Fibroblast of skin of left biceps (primary cell): Measurements from ENCODE around the gene CHST9.
"Not testable (repeated sequence)": the region's sequence is repeated elsewhere in the genome, so short reads cannot be mapped to it uniquely, and the experiment has no call there.

Source experiments
- DNase-seq, 2 experiments: peaks; one replicate each; pipeline ENCODE4 v3.0.0-alpha.2; 2013; ENCODE audit warnings: low read depth in 2 of 2

CHST9 gene

DNA sequence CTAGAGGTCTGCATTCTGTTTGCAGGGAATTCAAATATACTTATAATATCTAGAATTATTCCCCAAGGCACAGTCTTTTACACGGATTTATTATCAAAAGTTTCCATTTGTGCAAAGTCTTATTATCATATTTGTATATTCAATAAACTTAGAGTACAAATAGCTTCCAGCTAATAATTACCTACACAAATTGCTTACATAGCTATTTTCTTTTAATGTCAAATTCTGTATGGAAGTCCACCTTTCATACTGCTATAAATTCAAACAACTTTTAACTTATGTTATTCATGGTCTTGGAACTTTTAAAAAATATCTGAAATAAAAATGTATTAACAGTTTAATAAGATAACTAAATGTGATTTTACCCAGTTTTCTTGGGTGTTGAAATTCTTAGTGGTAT, 13.1 kb downstream of the CHST9 start:
- no peak for DNase-seq

DNA sequence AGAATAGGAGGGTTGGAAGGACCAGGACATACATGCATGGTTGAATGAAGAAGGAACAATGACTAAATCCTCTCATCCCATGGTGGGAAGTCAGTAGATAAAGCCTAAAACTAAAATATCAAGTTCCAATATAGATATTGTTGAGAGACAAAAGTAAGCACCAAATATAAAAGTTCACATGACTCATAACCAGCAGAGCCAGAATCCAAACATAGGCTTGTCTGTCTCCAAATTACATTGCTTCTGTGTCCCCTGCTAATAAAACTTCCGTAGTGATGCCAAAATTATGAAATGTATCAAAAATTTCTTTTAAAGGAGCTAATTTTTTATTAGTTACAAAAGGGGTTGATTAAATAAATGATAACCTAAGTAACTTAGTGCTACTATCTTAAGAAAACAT, 19.7 kb downstream of the CHST9 start:
- DNase-seq = no peak

DNA sequence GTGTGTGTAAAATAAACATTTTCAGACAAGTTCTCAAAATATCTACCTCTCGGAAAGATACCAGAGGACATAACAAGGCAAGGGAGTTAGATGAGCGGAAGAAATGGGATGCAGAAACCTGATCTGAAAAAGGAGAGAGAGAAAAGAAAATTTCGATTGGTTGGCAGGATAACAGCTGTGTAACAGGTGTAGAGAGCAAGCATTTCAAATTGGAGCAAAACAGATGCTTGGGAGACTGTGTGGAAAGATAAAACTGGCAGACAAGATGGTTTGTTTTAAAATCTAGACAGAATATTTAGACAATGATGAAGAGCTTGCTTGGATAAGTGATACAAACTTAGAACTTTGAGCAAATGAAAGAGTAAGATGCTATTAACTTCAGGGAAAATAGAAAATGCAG, 20.2 kb downstream of the CHST9 start:
- no peak for DNase-seq

DNA sequence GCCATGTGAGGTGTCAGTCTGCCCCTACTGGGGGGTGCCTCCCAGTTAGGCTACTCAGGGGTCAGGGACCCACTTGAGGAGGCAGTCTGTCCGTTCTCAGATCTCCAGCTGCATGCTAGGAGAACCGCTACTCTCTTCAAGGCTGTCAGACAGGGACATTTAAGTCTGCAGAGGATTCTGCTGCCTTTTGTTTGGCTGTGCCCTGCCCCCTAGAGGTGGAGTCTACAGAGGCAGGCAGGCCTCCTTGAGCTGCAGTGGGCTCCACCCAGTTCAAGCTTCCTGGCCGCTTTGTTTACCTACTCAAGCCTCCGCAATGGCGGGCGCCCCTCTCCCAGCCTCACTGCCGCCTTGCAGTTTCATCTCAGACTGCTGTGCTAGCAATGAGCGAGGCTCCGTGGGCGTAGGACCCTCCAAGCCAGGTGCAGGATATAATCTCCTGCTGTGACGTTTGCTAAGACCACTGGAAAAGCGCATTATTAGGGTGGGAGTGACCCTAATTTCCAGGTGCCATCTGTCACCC, 21.9 kb downstream of the CHST9 start:
- not testable (repeated sequence) for DNase-seq

DNA sequence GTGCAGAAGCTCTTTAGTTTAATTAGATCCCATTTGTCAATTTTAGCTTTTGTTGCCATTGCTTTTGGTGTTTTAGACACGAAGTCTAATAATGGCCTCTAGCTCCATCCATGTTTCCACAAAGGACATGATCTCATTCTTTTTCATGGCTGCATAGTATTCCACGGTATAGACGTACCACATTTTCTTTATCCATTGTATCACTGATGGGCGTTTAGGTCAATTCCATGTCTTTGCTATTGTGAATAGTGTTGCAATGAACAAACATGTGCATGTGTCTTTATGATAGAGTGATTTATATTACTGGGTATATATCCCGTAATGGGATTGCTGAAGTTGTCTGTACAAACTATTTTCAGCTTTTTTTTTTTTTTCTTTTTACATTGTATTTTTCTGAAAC, 35.9 kb downstream of the CHST9 start:
- not testable (repeated sequence) for DNase-seq

DNA sequence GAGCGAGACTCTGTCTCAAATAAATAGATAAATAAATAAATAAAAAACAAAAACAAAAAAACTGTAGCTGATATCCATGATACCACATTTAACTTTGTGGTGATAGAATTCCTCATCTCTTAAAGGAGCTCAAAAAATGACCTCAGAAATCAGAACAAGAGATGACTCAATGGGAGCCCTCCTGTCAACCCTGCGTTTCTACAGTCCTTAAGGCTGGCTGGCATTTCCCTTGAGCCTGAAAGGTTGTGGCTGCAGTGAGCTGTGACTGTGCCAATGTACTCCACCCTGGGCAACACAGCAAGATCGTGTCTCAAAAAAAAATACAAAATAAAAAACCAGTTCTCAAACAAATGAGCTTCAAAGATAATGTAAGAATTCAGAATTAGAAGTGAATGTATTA, 40.4 kb downstream of the CHST9 start:
- DNase-seq = no peak

DNA sequence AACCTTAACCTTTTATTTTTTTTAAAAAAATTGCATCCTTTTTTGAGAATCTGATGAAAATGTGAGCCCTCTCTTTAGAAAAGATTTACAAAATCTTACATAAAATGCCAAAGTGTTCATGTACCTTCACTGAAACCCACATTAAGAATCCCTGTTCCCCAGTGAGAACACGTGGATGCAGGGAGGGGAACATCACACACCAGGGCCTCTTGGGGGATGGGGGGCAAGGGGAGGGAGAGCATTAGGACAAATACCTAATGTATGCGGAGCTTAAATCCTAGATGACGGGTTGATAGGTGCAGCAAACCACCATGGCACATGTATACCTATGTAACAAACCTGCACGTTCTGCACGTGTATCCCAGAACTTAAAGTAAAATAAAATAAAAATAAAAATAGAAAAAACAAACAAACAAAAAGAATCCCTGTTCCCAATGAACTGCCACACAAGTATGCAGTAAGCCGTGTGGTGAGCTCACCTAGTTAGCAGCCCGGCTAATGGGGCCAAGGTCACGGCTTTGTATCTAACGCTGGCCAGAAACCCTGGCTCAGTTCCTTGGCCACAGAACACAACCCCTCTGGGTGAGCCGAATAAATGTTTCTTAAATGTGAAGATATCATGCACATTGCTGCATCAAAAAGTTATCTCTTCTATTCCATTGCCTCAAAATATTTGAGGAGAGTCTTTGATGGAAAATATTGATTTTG, 41.4 kb downstream of the CHST9 start:
- DNase-seq = no peak

DNA sequence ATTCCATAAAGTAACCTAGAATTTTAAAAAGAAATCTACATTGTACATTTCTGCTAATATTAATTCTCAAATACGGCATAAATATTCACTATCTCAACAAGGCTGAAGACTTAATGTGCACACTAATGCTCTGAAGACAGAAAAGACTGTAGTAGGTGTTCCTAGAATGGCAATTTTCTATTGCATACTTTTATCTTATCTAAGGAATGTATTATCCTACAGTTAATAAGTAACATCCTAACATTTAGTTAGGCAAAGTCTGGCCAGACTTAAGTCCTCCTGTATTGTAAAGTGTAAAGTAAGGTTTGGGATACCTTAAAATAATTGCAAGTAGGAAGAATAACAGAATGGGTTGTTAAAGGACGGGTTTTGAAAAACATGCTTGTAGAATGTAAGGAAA, 42.2 kb downstream of the CHST9 start:
- no peak for DNase-seq

DNA sequence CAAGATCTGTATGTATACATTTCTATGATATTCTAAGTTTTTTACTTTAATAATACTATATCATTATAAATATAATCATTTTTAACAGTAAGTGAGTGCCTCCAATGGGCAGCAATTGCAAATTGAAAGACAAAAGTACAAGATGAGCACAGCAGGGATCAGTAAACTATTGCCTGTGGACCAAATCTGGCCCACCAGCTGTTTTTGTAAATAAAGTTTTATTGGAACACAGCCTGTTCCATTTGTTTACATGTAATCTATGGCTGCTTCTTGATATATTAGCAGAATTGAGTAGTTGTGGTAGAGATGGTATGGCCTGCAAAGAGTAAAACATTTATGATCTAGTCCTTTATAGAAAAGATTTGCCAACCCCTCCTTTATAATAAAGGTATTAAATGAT, 43.2 kb downstream of the CHST9 start:
- DNase-seq = no peak

DNA sequence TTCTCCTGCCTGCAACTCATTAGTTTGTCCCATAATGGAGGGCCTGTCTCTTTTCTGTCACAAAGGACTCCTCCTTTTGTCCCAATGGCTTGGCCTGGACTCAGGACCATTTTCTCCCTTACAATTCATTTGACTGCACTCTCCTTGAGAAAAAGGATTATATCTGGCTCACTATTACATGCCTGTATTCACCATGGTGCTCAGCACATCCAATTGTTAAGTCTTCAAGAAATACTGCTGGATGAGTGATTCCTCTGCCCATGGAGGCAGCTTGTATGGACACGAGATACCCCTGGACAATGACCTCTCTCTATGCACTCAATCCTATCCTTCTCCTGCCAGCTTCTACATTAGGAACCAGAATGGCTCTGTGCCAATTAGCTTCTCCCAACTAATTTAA, 47.0 kb downstream of the CHST9 start:
- DNase-seq = no peak

DNA sequence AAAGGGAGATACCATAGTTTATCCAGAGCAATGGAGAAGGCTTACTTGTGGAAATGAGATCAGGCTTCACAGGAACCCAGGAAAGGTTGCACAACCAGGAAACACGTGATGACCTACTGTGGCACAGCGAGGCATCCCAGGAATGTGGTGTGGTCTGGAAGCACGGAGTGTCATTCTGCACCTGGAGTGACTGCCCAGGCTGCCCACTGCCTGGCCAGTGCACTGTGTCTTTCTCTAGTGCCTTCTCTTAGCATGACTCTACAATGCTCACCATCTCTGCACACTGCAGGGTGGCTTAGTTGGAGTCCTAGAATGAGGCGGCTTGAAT, 48.9 kb downstream of the CHST9 start:
- no peak for DNase-seq

DNA sequence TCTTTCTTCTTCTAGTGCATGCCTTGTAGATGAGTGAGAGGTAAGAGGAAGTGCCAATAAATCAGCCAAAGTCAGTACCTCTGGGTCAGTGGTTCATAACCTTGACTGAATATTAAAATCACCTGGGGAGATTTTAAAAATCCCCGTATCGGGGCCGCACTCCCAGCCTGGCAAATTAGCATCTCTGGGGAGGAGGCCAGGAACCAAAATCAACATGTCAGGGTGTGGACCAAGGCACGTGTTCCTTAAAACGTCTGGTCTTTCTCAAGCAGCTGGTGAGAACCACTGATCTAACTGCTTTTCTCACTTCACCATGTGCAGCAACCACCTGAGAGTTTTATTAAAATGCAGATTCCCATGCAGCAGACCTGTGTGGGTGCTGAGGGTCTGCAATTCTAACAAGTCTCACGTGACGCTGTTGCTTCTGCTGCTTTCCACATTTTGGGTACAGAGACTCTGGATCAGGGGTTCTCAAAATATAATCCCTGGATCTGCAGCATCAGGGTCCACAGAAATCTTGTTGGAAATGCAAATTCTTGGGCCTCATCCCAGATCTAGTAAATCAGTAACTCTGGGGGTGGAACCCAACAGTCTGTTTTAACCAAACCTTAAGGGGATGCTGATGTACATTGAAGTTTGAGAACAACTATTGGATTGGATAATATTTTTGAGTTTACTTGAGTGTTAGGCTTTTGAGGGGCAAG, 49.5 kb downstream of the CHST9 start:
- no peak for DNase-seq

DNA sequence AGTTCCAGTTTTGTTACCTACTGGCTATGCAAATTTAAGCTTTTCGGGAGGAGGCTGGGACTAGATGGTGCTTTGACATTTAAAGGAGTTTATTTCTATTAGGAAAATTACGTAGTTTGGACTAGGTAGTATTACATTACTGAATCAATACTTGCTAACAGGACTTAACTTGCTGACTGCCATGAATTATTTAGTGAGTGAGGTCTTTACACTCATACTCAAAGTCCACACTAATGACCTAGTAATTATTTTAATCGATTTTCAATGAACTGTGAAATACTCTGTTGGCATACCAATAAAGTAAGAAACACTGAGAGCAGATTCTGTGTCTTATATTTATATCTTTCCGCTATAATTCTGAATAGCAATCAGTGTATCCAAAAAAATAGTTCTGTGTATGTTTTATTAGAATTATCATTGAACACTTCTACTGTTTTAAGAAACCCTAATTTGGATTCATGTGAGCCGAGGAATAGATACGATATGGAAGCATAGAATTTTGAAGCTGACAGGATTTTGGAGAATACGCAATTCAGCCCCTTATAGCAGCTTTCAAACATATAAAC, 55.0 kb downstream of the CHST9 start:
- no peak for DNase-seq

DNA sequence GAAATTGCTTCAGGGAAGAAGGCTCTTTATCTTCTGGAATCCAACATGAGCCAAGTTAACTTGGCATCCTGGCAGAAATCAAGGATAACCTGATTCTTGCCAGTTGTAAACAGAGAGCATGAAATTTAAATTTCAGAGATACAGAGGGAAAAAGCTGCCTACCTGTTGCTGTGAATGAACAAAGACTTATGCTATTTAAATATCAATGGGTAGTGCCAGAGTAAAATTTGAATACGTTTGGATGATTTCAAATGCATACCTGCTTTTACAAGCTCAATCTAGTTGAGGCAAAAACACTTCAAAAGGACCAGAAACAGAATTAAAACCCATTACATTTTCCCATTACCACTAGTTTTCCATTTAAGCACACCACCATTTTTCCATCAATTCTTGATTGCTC, 60.9 kb downstream of the CHST9 start:
- DNase-seq = no peak

DNA sequence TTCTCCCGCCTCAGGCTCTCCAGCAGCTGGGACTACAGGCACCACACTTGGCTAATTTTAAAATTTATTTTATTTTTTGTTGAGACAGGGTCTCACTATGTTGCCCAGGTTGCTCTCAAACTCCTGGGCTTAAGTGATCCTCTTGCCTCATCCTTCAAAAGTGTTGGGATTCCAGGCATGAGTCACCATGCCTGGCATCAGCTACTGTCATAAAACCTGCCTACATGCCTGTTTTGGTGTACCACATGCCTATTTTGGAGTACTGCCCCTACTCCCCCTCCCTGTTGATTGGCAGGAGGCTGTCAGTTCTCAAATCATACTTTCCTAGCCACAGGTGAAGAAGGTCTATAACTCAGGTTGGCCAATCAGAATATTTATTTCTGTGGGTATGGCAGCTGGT, 64.0 kb downstream of the CHST9 start:
- no peak for DNase-seq

DNA sequence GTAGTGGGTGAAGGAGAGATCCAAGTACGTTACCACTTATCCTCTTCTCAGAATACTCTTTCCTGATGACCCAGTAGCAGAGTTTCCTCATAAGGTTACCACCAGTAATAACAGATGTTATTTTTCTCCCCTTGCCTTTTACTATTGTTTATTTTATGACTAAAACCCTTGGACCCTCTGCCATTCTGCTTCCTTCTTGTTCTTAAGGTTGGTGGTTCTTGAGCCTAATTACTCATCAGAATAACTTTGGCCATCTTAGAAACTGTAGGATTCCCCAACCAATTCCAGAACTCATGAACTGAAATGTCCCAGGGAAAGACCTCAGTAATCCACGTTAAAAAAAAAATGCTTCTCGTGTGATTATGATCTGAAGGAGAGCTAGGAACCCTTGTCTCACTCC, 64.9 kb downstream of the CHST9 start:
- no peak for DNase-seq

DNA sequence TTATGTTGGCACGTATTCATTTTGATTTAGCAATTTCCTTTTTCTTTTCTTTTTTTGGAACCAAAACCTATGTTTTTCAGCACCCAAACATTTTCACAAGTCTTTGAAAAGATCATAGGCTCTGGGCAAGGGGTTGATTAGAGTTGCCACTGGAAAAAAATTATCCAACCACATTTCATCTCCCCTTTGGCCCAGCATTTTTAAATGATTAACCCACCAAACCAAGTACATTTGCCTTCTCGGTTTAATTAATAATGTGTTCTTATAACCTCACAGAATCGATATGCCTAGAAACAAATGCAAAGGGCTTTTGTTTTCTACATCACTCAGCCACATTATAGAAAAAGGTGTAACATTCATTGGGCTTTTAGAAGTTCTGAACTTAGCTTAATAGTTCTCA, 66.1 kb downstream of the CHST9 start:
- no peak for DNase-seq

DNA sequence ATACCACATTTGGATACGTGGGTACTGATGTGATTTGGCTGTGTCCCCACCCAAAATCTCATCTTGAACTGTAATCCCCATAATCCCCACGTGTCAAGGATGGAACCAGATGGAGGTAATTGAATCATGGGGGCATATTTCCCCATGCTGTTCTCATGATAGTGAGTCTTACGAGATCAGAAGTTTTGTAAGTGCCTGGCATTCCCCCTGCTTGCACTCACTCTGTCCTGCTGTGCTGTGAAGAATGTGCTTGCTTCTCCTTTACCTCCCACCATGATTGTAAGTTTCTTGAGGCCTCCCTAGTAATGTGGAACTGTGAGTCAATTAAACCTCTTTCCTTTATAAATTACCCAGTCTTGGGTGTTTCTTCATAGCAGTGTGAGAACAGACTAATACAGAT, 70.3 kb downstream of the CHST9 start:
- no peak for DNase-seq

DNA sequence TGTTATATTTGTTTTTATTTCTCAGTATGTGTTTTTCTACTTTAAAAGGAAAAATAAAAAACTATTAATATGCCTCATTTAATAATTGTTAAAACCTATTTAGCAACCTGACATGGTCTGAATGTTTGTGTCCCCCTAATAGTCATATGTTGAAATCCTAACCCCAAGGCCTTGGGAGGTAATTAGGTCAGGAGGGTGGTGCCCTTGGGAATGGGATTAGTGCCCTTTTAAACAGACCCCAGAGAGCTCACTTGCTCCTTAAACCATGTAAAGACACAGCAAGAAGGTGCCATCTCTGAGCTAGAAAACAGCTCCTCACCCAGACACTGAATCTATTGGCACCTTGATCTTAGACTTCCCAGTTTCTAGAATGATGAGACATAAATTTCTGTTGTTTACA, 71.8 kb downstream of the CHST9 start:
- DNase-seq = no peak

DNA sequence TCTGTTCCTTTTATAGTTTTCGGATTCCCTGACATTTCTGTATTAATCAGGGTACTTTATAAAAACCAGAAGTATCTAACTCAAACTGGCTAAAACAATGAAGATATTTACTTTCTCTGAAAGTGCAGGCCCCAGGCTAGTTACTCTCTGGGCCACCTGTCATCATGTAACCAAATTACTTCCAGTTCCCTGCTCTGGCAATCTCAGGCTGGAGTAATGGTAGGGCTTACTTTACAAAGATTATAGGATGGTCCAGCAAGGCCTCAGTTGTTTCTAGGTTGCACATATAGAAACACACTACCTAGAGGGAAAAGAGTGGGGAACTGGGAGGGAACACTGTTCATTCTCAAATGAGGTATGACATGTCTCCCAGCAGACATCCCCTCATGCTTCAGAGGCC, 74.8 kb downstream of the CHST9 start:
- DNase-seq = no peak

DNA sequence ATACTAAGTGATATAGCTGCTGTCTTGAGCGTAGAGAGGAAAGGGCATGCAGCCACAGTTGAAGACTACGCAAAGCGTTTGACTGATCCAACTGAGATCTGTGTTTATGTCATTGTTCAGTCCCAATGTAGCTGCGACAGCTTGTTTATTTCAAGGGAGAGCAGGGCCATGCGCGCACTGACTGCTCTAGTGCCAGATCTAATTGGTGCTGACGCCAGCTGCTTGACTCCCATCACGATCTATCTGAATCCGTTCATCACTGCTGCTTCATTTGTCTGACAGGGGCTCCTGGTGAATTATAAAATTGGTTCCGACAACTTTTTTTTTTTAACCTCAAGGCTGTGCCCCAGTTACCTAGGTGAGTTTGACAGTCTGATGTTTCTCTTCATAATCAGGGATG, 75.7 kb downstream of the CHST9 start:
- DNase-seq = no peak

DNA sequence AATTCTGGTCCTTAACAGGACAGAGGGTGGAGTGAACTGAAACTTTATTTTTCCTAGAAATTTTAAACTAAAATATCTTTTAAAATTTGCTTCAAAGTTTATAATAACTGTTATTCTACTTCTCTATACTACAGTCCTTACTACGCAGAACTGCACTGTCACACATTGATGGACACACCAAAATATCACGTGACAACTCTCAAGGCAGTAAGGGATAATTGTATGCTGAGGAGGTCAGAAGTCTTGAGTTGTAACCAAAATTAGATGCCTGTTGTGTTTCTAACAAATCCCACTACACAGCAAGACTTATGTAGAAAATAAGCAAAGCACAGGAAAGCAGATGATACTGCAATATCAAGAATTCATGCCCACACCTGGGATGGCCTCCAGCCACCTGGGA, 76.3 kb downstream of the CHST9 start:
- no peak for DNase-seq

DNA sequence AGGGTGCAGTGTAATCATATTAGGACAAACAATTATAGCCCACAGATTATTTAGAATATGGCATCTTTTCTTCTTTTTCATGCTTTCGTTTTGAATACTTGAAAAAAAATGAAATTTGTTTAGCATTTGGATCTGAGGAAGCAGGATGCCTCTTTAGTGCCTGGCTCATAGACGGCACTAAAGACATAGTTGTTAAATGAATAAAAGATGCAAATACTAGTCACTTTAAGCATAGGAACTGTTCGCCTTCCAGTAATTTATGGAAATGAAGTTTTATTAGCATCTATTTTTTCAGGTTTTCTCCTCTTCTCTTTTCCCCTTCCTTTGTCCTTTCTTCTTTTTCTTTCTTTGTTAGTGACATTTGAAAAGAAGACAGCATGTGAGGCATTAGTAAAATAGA, 80.4 kb downstream of the CHST9 start:
- DNase-seq = no peak
